ENCODE results near the gene ELAVL1. TPM values are rescaled to one million over a fixed set of nuclear protein-coding genes. Genes with fewer than 3 reads are reported as not detected.

ELAVL1 gene
- total RNA-seq, 1 donor from 2014 or later, result 83.5 TPM

DNA sequence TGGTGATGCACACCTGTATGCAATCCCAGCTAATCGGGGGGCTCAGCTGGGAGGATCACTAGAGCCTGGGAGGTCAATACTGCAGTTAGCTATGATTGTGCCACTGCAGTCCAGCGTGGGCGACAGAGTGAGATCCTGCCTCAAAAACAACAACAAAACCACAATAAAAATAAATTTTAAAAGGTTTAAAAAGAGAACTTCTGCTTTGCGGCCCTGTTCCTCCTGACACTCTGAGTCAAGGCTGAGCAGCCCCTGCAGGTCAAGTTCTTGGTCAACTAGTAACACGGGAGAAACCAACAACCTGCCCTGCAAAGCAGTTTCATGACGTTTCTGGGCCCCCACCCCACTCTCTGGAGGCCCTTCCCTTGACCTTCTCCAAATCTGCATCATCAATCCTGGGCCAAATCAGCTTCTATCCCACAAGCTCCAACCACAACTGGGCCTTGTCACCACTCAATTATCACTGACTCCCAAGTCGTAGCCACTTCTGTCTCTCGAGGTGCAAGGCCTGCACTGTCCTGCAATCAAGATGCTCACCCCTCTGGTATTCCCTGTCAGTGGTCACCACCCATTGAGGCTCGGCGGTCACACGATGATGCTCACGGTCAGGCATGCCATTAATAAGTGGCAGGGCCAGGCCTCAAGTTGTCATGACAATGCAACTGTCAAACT is 7.5 kb downstream of the ELAVL1 start:
- Mint-ChIP-seq H3K36me3 (ENCODE audit: low read depth) (peaks cover 22% of the 10 kb centered on the region), H3K9me3 (no peaks in the 10 kb centered on the region), H3K27me3 (no peaks in the 10 kb centered on the region), H3K4me1 (peaks cover 75% of the 10 kb centered on the region), H3K4me3 (no peak overlapping the region), H3K27ac (no peak overlapping the region)
- intact Hi-C loops (cut with micrococcal nuclease), result no loop called here
- DNase-seq (no peak), ATAC-seq (ENCODE audit: low read depth) (no peak)
- TF ChIP-seq, protein P1, sequence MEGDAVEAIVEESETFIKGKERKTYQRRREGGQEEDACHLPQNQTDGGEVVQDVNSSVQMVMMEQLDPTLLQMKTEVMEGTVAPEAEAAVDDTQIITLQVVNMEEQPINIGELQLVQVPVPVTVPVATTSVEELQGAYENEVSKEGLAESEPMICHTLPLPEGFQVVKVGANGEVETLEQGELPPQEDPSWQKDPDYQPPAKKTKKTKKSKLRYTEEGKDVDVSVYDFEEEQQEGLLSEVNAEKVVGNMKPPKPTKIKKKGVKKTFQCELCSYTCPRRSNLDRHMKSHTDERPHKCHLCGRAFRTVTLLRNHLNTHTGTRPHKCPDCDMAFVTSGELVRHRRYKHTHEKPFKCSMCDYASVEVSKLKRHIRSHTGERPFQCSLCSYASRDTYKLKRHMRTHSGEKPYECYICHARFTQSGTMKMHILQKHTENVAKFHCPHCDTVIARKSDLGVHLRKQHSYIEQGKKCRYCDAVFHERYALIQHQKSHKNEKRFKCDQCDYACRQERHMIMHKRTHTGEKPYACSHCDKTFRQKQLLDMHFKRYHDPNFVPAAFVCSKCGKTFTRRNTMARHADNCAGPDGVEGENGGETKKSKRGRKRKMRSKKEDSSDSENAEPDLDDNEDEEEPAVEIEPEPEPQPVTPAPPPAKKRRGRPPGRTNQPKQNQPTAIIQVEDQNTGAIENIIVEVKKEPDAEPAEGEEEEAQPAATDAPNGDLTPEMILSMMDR (IDR thresholded peaks at IDR 0.05), result no peak
- POLR2A ChIA-PET, result no interaction called here
- CTCF ChIA-PET, result interaction anchor here (1.4 kb wide), 1 partner anchor 53 kb away, joined by 3 read pairs; no protein-coding TSS in a partner anchor

DNA sequence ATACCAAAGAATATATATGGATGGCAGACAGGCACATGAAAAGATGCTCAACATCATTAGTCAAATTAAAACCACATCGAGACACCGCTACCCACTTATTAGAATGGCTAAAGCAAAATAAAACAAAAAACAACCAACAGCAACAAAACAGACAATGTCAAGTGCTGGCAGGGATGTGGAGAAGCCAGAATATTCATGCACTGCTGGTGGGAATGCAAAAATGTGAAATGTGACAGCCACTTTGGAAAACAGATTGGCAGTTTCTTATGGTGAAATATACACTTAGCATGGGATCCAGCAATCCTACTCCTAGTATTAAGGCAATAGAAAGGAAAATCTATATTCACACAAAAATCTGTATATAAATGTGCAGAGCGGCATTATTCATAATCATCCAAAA is 8.6 kb downstream of the ELAVL1 start:
- H3K4me3 Mint-ChIP-seq, result no peak overlapping the region
- TF ChIP-seq, protein P1 (IDR thresholded peaks at IDR 0.05), result no peak
- POLR2A ChIA-PET, result no interaction called here
- peaks cover 64% of the 10 kb centered on the region for H3K4me1 Mint-ChIP-seq
- no peak for ATAC-seq (ENCODE audit: low read depth)
- CTCF ChIA-PET, result no interaction called here
- H3K36me3 Mint-ChIP-seq (ENCODE audit: low read depth), result peaks cover 25% of the 10 kb centered on the region
- DNase-seq, result no peak
- no peak overlapping the region for H3K27ac Mint-ChIP-seq
- no peaks in the 10 kb centered on the region for H3K9me3 Mint-ChIP-seq
- H3K27me3 Mint-ChIP-seq, result no peaks in the 10 kb centered on the region
- intact Hi-C loops (cut with micrococcal nuclease), result no loop called here

DNA sequence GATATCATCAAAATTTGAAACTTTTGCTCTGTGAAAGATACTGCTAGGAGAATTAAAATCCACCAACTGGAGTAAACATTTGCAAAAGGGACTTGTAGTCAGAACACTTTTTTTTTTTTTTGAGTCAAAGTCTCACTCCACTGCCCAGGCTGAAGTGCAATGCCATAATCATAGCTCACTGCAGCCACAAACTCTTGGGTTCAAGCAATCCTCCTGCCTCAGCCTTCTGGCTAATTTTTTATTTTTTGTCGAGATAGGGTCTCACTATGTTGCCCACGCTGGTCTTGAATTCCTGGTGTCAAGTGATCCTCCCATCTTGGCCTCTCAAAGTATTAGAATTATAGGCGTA is 9.7 kb downstream of the ELAVL1 start:
- Mint-ChIP-seq H3K36me3 (ENCODE audit: low read depth) (peaks cover 30% of the 10 kb centered on the region), H3K27me3 (no peaks in the 10 kb centered on the region), H3K9me3 (no peaks in the 10 kb centered on the region), H3K4me3 (no peak overlapping the region), H3K27ac (no peak overlapping the region), H3K4me1 (peaks cover 53% of the 10 kb centered on the region)
- POLR2A ChIA-PET, result interaction anchor here (0.6 to 0.7 kb wide), 2 partner anchors 59 to 216 kb away, joined by 3 read pairs; no protein-coding TSS in a partner anchor
- CTCF ChIA-PET, result interaction anchor here (1.4 kb wide), 1 partner anchor 428 kb away, joined by 3 read pairs; no protein-coding TSS in a partner anchor
- intact Hi-C loops (cut with micrococcal nuclease), result no loop called here
- TF ChIP-seq, protein P1 (IDR thresholded peaks at IDR 0.05), result no peak
- ATAC-seq (ENCODE audit: low read depth), result no peak
- DNase-seq, result no peak

DNA sequence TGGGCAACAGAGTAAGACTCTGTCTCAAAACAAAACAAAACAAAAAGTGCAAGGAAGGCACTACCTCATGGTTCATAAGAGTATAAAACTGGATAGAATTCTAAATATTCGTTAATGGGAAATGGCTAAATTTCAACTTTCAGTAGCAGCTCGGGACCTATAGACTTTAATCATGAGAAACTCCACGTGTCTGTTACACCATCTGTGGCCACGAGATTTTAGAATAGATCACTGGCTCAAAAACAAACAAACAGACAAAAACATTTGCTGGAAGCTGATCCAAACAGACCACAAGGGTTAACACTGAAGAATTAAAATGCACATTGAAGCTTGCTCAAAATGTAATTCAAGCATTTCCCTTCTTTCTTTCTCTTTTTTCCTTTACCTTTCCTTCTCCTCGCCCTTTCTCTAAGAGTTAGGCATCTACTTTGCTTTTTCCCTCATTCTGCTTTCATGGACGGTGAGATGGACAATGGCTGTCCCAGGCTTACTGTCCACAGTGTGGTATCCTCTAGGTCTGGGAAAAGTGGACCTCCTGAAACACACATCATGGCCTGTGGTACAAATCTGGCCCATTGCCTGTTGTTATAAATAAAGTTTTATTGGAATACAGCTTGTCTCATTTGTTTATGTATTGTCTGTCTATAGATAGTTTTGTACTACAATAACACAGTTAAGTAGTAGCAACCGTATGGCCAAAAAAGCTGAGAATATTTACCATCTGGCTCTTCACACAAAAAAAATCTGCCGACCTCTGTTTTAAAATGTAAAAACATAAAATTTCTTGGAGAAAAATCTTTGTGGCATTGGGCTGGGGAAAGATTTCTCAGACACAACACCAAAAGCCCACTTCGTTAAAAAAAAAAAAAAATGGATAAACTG is 10.3 kb downstream of the ELAVL1 start:
- Mint-ChIP-seq H3K4me3 (no peak overlapping the region), H3K4me1 (peaks cover 48% of the 10 kb centered on the region), H3K36me3 (ENCODE audit: low read depth) (peaks cover 35% of the 10 kb centered on the region), H3K27me3 (no peaks in the 10 kb centered on the region), H3K9me3 (no peaks in the 10 kb centered on the region), H3K27ac (no peak overlapping the region)
- DNase-seq (no peak), ATAC-seq (ENCODE audit: low read depth) (no peak)
- ChIA-PET CTCF (interaction anchor here (1.4 kb wide), 1 partner anchor 427 kb away, joined by 3 read pairs; no protein-coding TSS in a partner anchor), POLR2A (interaction anchor here (0.6 to 0.7 kb wide), 2 partner anchors 58 to 158 kb away, joined by 3 to 5 read pairs; no protein-coding TSS in a partner anchor)
- intact Hi-C loops (cut with micrococcal nuclease), result no loop called here
- TF ChIP-seq, protein P1 (IDR thresholded peaks at IDR 0.05), result no peak

DNA sequence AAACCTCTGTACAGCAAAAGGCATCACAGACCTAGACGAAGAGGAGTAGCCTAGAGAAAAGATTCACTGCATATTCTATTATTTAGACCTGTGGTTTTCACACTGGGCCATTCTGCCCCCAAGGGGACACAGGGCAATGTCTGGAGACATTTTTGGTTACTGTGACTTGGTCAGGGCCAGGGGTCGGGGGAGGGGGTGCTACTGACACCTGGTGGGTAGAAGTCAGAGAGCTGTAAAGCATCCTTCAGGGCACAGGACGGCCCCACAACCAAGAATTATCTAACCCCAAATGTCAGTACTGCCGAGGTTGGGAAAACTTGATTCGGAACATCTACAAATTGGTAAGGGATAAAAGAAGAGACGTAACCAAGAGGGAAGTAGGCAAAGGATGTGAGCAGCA is 11.3 kb downstream of the ELAVL1 start:
- no peak overlapping the region for H3K4me3 Mint-ChIP-seq
- H3K4me1 Mint-ChIP-seq, result peaks cover 43% of the 10 kb centered on the region
- TF ChIP-seq, protein P1 (IDR thresholded peaks at IDR 0.05), result no peak
- CTCF ChIA-PET, result no interaction called here
- H3K9me3 Mint-ChIP-seq, result no peaks in the 10 kb centered on the region
- no peaks in the 10 kb centered on the region for H3K27me3 Mint-ChIP-seq
- ATAC-seq (ENCODE audit: low read depth), result no peak
- POLR2A ChIA-PET, result no interaction called here
- intact Hi-C loops (cut with micrococcal nuclease), result no loop called here
- H3K36me3 Mint-ChIP-seq (ENCODE audit: low read depth), result peaks cover 37% of the 10 kb centered on the region
- DNase-seq, result no peak
- no peak overlapping the region for H3K27ac Mint-ChIP-seq
